Left hindlimb (tissue), 1 donor: ENCODE results near the gene LTBR.

Experiments used
- DNase-seq: peaks from one replicate; pipeline ENCODE4 v3.0.0-alpha.2; 2018

The LTBR gene

GRCh38 chr12:6368906-6369525, 14.9 kb upstream of the LTBR start:
- no peak for DNase-seq

GRCh38 chr12:6369916-6370575, 13.9 kb upstream of the LTBR start:
- DNase-seq, result no peak

- DNase-seq, result no peak
Observed at GRCh38 chr12:6370576-6370935, 13.4 kb upstream of the LTBR start.

GRCh38 chr12:6370994-6371754, 12.8 kb upstream of the LTBR start:
- DNase-seq, result no peak

GRCh38 chr12:6372403-6373003, 11.5 kb upstream of the LTBR start:
- peak; percentile 63 for DNase-seq

GRCh38 chr12:6373022-6373787, 10.8 kb upstream of the LTBR start:
- DNase-seq, result no peak

GRCh38 chr12:6374028-6374785, 9.8 kb upstream of the LTBR start:
- DNase-seq, result no peak

GRCh38 chr12:6374786-6375160, 9.2 kb upstream of the LTBR start:
- no peak for DNase-seq

GRCh38 chr12:6375269-6376078, 8.5 kb upstream of the LTBR start, which contains the start of gene SCNN1A:
Gene SCNN1A, minus strand, starts transcription at chr12:6375563. Its CDS starts 780 bp downstream, at chr12:6374783.
- DNase-seq, result no peak

- DNase-seq, result peak; percentile 59
Observed at GRCh38 chr12:6376079-6376869, 7.7 kb upstream of the LTBR start.

- no peak for DNase-seq
Observed at GRCh38 chr12:6376870-6377666, 6.9 kb upstream of the LTBR start.

- no peak for DNase-seq
Observed at GRCh38 chr12:6377667-6377994, 6.3 kb upstream of the LTBR start.

GRCh38 chr12:6378709-6379472, 5.1 kb upstream of the LTBR start:
- DNase-seq, result no peak

GRCh38 chr12:6380141-6381121, 3.5 kb upstream of the LTBR start:
- DNase-seq, result no peak

GRCh38 chr12:6382371-6382770, 1.6 kb upstream of the LTBR start:
- no peak for DNase-seq

- no peak for DNase-seq
Observed at GRCh38 chr12:6382982-6383381, 980 bp upstream of the LTBR start.
